PFSK-1 (cell line): ENCODE measurements around the gene HMMR.

Source experiments
- FOXP2 ChIP-seq: optimal IDR thresholded peaks from 2 replicates; pipeline ENCODE3; 2011; ENCODE audit warnings: borderline replicate concordance, control low read depth, inconsistent platforms; ENCODE audit not compliant: insufficient read depth; ENCODE audit errors: extremely low read length, extremely low read depth
- POLR2AphosphoS5 ChIP-seq: IDR thresholded peaks from 2 replicates; pipeline ENCODE4 v1.6.1; 2012; ENCODE audit warnings: low read depth, mild to moderate bottlenecking, control low read depth, low read length, moderate library complexity
- REST ChIP-seq, 2 experiments: IDR thresholded peaks; 2 replicates each; pipeline versions ENCODE4 v1.6.1 to v1.8.0; 2011 to 2012; ENCODE audit warnings: low read depth in 2 of 2, low read length in 2 of 2, control low read depth in 1 of 2, inconsistent platforms in 1 of 2, mild to moderate bottlenecking in 1 of 2, moderate library complexity in 1 of 2; ENCODE audit not compliant: insufficient read depth in 1 of 2
- SIN3A ChIP-seq: IDR thresholded peaks from 2 replicates; pipeline ENCODE4 v1.6.1; 2012; ENCODE audit warnings: mild to moderate bottlenecking, low read length, moderate library complexity, borderline replicate concordance; ENCODE audit not compliant: insufficient read depth
- TAF1 ChIP-seq: IDR thresholded peaks from 2 replicates; pipeline ENCODE4 v1.6.1; 2012; ENCODE audit warnings: low read length, control low read depth, borderline replicate concordance; ENCODE audit not compliant: insufficient read depth

HMMR gene

GRCh38 chr5:163509291-163509951 is 49.0 kb downstream of the HMMR start:
- TF ChIP-seq SIN3A (no peak), TAF1 (no peak), POLR2AphosphoS5 (no peak), REST (IDR thresholded peaks at IDR 0.05; ENCODE audit: insufficient read depth in 1 of 2, low read depth in 2 of 2, low read length in 2 of 2) (no peak), FOXP2 (no peak)

- TF ChIP-seq TAF1, result no peak
- TF ChIP-seq FOXP2, result no peak
- no peak for TF ChIP-seq SIN3A
- TF ChIP-seq POLR2AphosphoS5, result no peak
- TF ChIP-seq REST (IDR thresholded peaks at IDR 0.05; ENCODE audit: insufficient read depth in 1 of 2, low read depth in 2 of 2, low read length in 2 of 2), result no peak
These were observed 52.1 kb downstream of the HMMR start for GRCh38 chr5:163512526-163512925.

GRCh38 chr5:163525096-163525495 is 64.7 kb downstream of the HMMR start:
- TF ChIP-seq POLR2AphosphoS5, result no peak
- TF ChIP-seq SIN3A, result no peak
- TF ChIP-seq REST (IDR thresholded peaks at IDR 0.05; ENCODE audit: insufficient read depth in 1 of 2, low read depth in 2 of 2, low read length in 2 of 2), result no peak
- TF ChIP-seq FOXP2, result no peak
- no peak for TF ChIP-seq TAF1

- TF ChIP-seq SIN3A (no peak), REST (IDR thresholded peaks at IDR 0.05; ENCODE audit: insufficient read depth in 1 of 2, low read depth in 2 of 2, low read length in 2 of 2) (no peak), FOXP2 (no peak), TAF1 (no peak), POLR2AphosphoS5 (no peak)
These were observed 69.3 kb downstream of the HMMR start for GRCh38 chr5:163529698-163530097.

- TF ChIP-seq TAF1, result no peak
- TF ChIP-seq SIN3A, result no peak
- no peak for TF ChIP-seq FOXP2
- TF ChIP-seq POLR2AphosphoS5, result no peak
- no peak for TF ChIP-seq REST (IDR thresholded peaks at IDR 0.05; ENCODE audit: insufficient read depth in 1 of 2, low read depth in 2 of 2, low read length in 2 of 2)
These were observed 70.8 kb downstream of the HMMR start for GRCh38 chr5:163531272-163531671.
